HUES64 (cell line): ENCODE measurements around the gene GLYATL1B.
"Not testable (repeated sequence)": the region's sequence is repeated elsewhere in the genome, so short reads cannot be mapped to it uniquely, and the experiment has no call there.

ENCODE experiments used
- H3K27ac ChIP-seq: 2 replicates; pipeline ENCODE4 v1.7.0; 2013; ENCODE audit warnings: low read depth, low read length, inconsistent platforms
- H3K27me3 ChIP-seq: 2 replicates; pipeline ENCODE4 v1.6.1; 2013; ENCODE audit warnings: mild to moderate bottlenecking, low read length; ENCODE audit not compliant: insufficient read depth
- H3K36me3 ChIP-seq: 2 replicates; pipeline ENCODE4 v1.6.1; 2013; ENCODE audit warnings: mild to moderate bottlenecking, low read length; ENCODE audit not compliant: insufficient read depth
- H3K4me1 ChIP-seq: 2 replicates; pipeline ENCODE4 v1.6.1; 2013; ENCODE audit warnings: mild to moderate bottlenecking, low read length, moderate library complexity; ENCODE audit not compliant: insufficient read depth
- H3K4me3 ChIP-seq: 2 replicates; pipeline ENCODE4 v1.5.1; 2013; ENCODE audit warnings: mild to moderate bottlenecking, low read length, moderate library complexity
- H3K9ac ChIP-seq: 2 replicates; pipeline ENCODE4 v1.6.1; 2013; ENCODE audit warnings: mild to moderate bottlenecking, low read depth, low read length
- H3K9me3 ChIP-seq: 2 replicates; pipeline ENCODE4 v1.6.1; 2013; ENCODE audit warnings: low read depth, low read length; ENCODE audit not compliant: insufficient read depth
- WGBS: fragments of 150-250, 120-280 bp; methylation state at CpG from one replicate; pipeline ENCODE4 v1.1.7; 2013; ENCODE audit warnings: missing lambda C conversion rate; 5-methylcytosine and 5-hydroxymethylcytosine counted together

GLYATL1B gene

DNA sequence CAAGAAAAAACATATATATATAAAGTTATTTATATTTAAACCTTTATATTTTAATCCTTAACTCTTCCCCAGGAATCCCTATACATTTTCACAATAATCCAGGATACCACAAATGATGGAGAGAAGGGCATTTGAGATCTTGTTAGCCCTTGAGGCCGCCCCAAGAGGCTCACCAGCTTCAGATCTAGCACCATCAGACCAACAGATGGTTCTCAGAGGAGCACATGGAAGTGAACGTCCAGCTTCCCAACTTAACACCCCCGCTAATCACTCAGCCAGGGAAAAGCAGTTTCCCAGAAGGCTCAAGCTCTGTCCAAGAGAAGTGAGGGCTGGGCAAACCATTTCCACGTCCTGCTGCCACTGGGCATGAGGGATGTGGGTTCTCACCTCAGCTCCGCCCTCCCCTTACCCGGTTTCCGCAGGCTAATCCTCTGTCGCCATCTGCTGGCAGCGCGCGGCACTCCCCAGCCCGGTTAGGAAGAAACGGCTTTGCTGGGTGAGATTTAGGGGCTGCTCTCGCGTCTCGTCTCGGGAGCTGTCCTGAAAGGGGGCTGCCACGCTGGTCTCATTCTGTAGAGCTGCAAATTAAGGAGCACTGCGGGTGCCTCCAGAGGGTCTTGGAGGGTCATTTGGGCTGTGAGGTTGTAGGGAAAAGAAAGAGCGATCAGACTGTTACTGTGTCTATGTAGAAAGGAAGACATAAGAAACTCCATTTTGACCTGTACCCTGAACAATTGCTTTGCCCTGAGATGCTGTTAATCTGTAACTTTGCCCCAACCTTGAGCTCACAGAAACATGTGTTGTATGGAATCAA lies 49.7 kb downstream of the GLYATL1B start:
- Histone ChIP-seq H3K27me3 (no peaks in the 10 kb centered on the region), H3K9me3 (peaks cover 29% of the 10 kb centered on the region), H3K4me3 (peak overlapping the region; percentile 35; the same call in 1 of the 2 replicates), H3K36me3 (peaks cover 10% of the 10 kb centered on the region; the same call in 1 of the 2 replicates), H3K9ac (no peak overlapping the region), H3K27ac (no peak overlapping the region), H3K4me1 (no peaks in the 10 kb centered on the region)
- WGBS = 19% methylated on average over 20 of the region's 20 CpGs

GRCh38 chr11:59136551-59136950 lies 50.4 kb downstream of the GLYATL1B start:
- H3K9ac ChIP-seq = not testable (repeated sequence)

GRCh38 chr11:59137190-59137589 lies 51.1 kb downstream of the GLYATL1B start:
- Histone ChIP-seq H3K36me3 (peaks cover 8% of the 10 kb centered on the region; the same call in 1 of the 2 replicates), H3K4me3 (no peak overlapping the region), H3K9me3 (peaks cover 16% of the 10 kb centered on the region; the same call in 1 of the 2 replicates), H3K27me3 (no peaks in the 10 kb centered on the region), H3K4me1 (peaks cover 5% of the 10 kb centered on the region), H3K9ac (no peak overlapping the region), H3K27ac (no peak overlapping the region)
- 96% methylated on average over 17 of the region's 17 CpGs for WGBS

More at GRCh38 chr11:59136551-59136950, 50.4 kb downstream of the GLYATL1B start:
- H3K36me3 ChIP-seq, H3K27ac ChIP-seq, H3K27me3 ChIP-seq, H3K4me1 ChIP-seq, H3K4me3 ChIP-seq: not testable (repeated sequence)
- WGBS = 88% methylated on average over 6 of the region's 6 CpGs
- peaks cover 22% of the 10 kb centered on the region for H3K9me3 ChIP-seq

GRCh38 chr11:59138643-59139042 lies 52.5 kb downstream of the GLYATL1B start:
- H3K4me3 ChIP-seq = no peak overlapping the region
- H3K36me3 ChIP-seq = 0 out of 2 replicates have a peak, but pooled peaks cover under 1% of the 10 kb centered on the region
- H3K27ac ChIP-seq = no peak overlapping the region
- no peak overlapping the region for H3K9ac ChIP-seq
- H3K9me3 ChIP-seq = 0 out of 2 replicates have a peak, but pooled peaks cover 1% of the 10 kb centered on the region
- peaks cover 10% of the 10 kb centered on the region for H3K4me1 ChIP-seq
- H3K27me3 ChIP-seq = peaks cover 2% of the 10 kb centered on the region; the same call in 1 of the 2 replicates
- WGBS = 85% methylated on average over 1 of the region's 2 CpGs

DNA sequence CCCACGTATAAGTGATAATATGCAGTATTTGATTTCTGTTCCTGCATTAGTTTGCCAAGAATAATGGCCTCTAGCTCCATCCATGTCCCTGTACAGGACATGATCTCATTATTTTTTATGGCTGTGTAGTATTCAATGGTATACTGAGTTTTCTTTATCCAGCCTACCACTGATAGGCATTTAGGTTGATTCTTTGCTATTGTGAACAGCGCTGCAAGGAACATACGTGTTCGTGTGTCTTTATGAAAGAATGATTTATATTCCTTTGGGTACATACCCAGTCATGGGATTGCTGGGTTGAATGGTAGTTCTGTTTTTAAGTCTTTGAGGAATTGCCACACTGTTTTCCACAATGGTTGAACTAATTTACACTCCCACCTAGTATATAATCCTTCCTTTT lies 55.1 kb downstream of the GLYATL1B start:
- H3K27me3 ChIP-seq = peaks cover 21% of the 10 kb centered on the region; the same call in 1 of the 2 replicates
- 93% methylated on average over 4 of the region's 4 CpGs for WGBS
- no peak overlapping the region for H3K9ac ChIP-seq
- H3K4me3 ChIP-seq = no peak overlapping the region
- no peak overlapping the region for H3K27ac ChIP-seq
- peaks cover 23% of the 10 kb centered on the region for H3K4me1 ChIP-seq
- no peaks in the 10 kb centered on the region for H3K9me3 ChIP-seq
- H3K36me3 ChIP-seq = no peaks in the 10 kb centered on the region

- WGBS = 26% methylated on average over 3 of the region's 3 CpGs
- Histone ChIP-seq H3K9me3 (no peaks in the 10 kb centered on the region), H3K4me3 (peak overlapping the region; percentile 85), H3K36me3 (no peaks in the 10 kb centered on the region), H3K9ac (peak overlapping the region; percentile 74; the same call in 1 of the 2 replicates), H3K27ac (0 out of 2 replicates have a peak overlapping the region, but pooled peaks have one; percentile 78), H3K4me1 (peaks cover 23% of the 10 kb centered on the region), H3K27me3 (peaks cover 21% of the 10 kb centered on the region; the same call in 1 of the 2 replicates)
These were observed 55.8 kb downstream of the GLYATL1B start for GRCh38 chr11:59141673-59142460.

GRCh38 chr11:59142530-59143507 lies 56.7 kb downstream of the GLYATL1B start, which contains the start of gene FAM111A:
TSS of gene FAM111A (plus strand) at chr11:59142856. CDS start at chr11:59148873, 6,017 bp downstream.
- H3K4me3 ChIP-seq = peak within 1 kb of the TSS; percentile 85
- H3K9ac ChIP-seq = peak within 1 kb of the TSS; percentile 74
- 3% methylated on average over 50 of the region's 50 CpGs for WGBS
- H3K27ac ChIP-seq = peak within 1 kb of the TSS; percentile 78; the same call in 1 of the 2 replicates
- H3K27me3 ChIP-seq = peaks cover 21% of the 10 kb centered on the region; the same call in 1 of the 2 replicates
- no peaks in the 10 kb centered on the region for H3K9me3 ChIP-seq
- no peaks in the 10 kb centered on the region for H3K36me3 ChIP-seq
- peaks cover 23% of the 10 kb centered on the region for H3K4me1 ChIP-seq

- H3K9ac ChIP-seq = no peak overlapping the region
- 96% methylated on average over 1 of the region's 1 CpG for WGBS
These were observed 58.0 kb downstream of the GLYATL1B start for GRCh38 chr11:59144096-59144495.

More at GRCh38 chr11:59144096-59144495, 58.0 kb downstream of the GLYATL1B start:
- peak overlapping the region; percentile 79; the same call in 1 of the 2 replicates for H3K27ac ChIP-seq
- peaks cover 7% of the 10 kb centered on the region for H3K36me3 ChIP-seq
- no peaks in the 10 kb centered on the region for H3K9me3 ChIP-seq
- H3K4me1 ChIP-seq = peaks cover 23% of the 10 kb centered on the region
- peaks cover 21% of the 10 kb centered on the region; the same call in 1 of the 2 replicates for H3K27me3 ChIP-seq
- H3K4me3 ChIP-seq = peak overlapping the region; percentile 85
